Caco-2 (cell line): ENCODE results near the gene CD40LG. TPM values are rescaled to one million over a fixed set of nuclear protein-coding genes. Genes with fewer than 3 reads are reported as not detected.

Experiments
- BruUV-seq: library from RNA; stranded (reverse); fragments of 400-500 nt; replicated peaks from 2 replicates; lab custom pipeline; 2021; lab: Mats Ljungman, UMichigan
- CTCF ChIA-PET: fragments of 300-600 bp; sonication (Branson Sonifier 250); formaldehyde crosslinking; loops from one replicate; lab custom pipeline; 2022; ENCODE audit warnings: antibody characterized with exemption; lab: Charles Lee
- POLR2A ChIA-PET: fragments of 300-600 bp; sonication (Branson Sonifier 250); formaldehyde crosslinking; loops from one replicate; lab custom pipeline; 2022; ENCODE audit warnings: antibody characterized with exemption; lab: Charles Lee
- DNase-seq, 2 experiments: peaks; one replicate each; pipeline versions ENCODE4 v3.0.0 to v3.0.0-alpha.2; 2020 to 2022
- H3K27me3 ChIP-seq: replicated peaks from 2 replicates; pipeline ENCODE4 v1.6.0; 2011; ENCODE audit warnings: low read length; ENCODE audit not compliant: control insufficient read depth, insufficient read depth
- H3K36me3 ChIP-seq: 2 replicates; pipeline ENCODE4 v1.5.1; 2011; ENCODE audit warnings: low read length; ENCODE audit not compliant: control insufficient read depth, insufficient read depth
- H3K4me1 ChIP-seq: fragments of 250-450 bp; sonication (Bioruptor Pico); 2 replicates; pipeline ENCODE4 v1.5.1; 2020; ENCODE audit warnings: mild to moderate bottlenecking
- H3K4me3 ChIP-seq: 2 replicates; pipeline ENCODE4 v1.5.1; 2011; ENCODE audit warnings: low read depth, mild to moderate bottlenecking, control low read depth, low read length
- H3K9me3 ChIP-seq: fragments of 250-450 bp; sonication (Bioruptor Pico); 2 replicates; pipeline ENCODE4 v1.5.1; 2020; ENCODE audit warnings: mild to moderate bottlenecking, moderate library complexity
- H3K27ac Mint-ChIP-seq: one replicate; pipeline ENCODE4 v1.8.0; 2022; ENCODE audit warnings: mixed read lengths; ENCODE audit not compliant: unreplicated experiment
- H3K27me3 Mint-ChIP-seq: one replicate; pipeline ENCODE4 v1.8.0; 2022; ENCODE audit warnings: mixed read lengths; ENCODE audit not compliant: insufficient read depth, unreplicated experiment
- H3K36me3 Mint-ChIP-seq: one replicate; pipeline ENCODE4 v1.8.0; 2022; ENCODE audit warnings: mild to moderate bottlenecking, mixed read lengths; ENCODE audit not compliant: insufficient read depth, unreplicated experiment
- H3K4me1 Mint-ChIP-seq: one replicate; pipeline ENCODE4 v1.8.0; 2022; ENCODE audit warnings: low read depth, mixed read lengths; ENCODE audit not compliant: unreplicated experiment
- H3K4me3 Mint-ChIP-seq: one replicate; pipeline ENCODE4 v1.8.0; 2022; ENCODE audit warnings: mild to moderate bottlenecking, moderate library complexity, mixed read lengths; ENCODE audit not compliant: unreplicated experiment
- H3K9me3 Mint-ChIP-seq: one replicate; pipeline ENCODE4 v1.8.0; 2022; ENCODE audit warnings: mixed read lengths; ENCODE audit not compliant: unreplicated experiment
- intact Hi-C: fragments of 100-400 bp; cut with micrococcal nuclease; formaldehyde crosslinking; loops from one replicate; pipeline ENCODE4 v1.10.0; 2022; ENCODE audit not compliant: unreplicated experiment
- total RNA-seq: library from RNA; stranded (reverse); gene quantifications from 2 replicates; pipeline ENCODE4 v1.2.3, GENCODE V29; 2022
- TF ChIP-seq, protein P1 (sequence below), 2 experiments: fragments of 200-600 bp in 1 of 2; IDR thresholded peaks; 1 replicate in 1 of 2; 2 replicates in 1 of 2; pipeline versions ENCODE4 v1.5.1 to v1.8.0; 2011 to 2022; ENCODE audit warnings: antibody characterized with exemption in 1 of 2, control low read depth in 1 of 2, inconsistent platforms in 1 of 2, low read depth in 1 of 2, low read length in 1 of 2, mild to moderate bottlenecking in 1 of 2, moderate library complexity in 1 of 2; ENCODE audit not compliant: insufficient read depth in 1 of 2, severe bottlenecking in 1 of 2, unreplicated experiment in 1 of 2

The CD40LG gene
- total RNA-seq, 1 experiment from 2014 or later: not detected

DNA sequence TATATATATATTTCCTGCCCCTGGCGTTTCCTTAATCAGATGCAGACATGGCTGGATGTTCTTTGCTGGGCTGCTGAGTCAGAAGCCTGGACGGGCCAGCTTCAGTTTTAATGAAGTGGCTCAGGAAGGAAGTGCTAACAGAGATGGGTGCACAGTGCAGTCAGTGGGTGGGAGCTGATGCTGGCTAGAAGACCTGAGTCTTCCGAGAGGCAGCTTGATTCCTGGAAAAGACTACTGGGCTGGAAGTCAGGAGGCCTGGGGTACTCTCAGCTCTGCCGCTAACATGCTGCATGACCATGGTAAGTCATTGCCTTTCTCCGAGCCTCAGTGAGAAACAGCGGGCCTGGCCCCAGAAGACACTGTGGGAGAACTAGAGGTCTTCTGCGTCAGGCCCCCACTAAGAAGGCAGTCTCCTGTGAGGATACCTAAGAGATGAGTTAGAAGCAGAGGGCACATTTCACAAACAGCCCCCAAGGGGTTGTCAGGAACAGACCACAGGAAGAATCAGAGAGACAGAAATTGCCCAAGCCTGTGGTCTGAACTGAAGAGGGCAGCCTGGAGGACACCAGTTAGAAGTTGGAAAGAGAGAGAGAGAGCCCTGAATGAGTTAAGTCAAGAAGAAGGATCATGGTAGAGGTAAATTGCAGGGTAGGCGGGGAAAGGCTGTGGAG is 8.3 kb upstream of the CD40LG start:
- H3K27me3 Mint-ChIP-seq: peaks cover 7% of the 10 kb centered on the region
- BruUV-seq: no TSS peak

GRCh38 chrX:136643243-136643642 is 4.7 kb upstream of the CD40LG start:
- Histone ChIP-seq H3K9me3 (no peaks in the 10 kb centered on the region), H3K27me3 (no peaks in the 10 kb centered on the region), H3K4me1 (no peaks in the 10 kb centered on the region), H3K36me3 (no peaks in the 10 kb centered on the region), H3K4me3 (no peak overlapping the region)
- no peak for DNase-seq
- TF ChIP-seq, protein P1, sequence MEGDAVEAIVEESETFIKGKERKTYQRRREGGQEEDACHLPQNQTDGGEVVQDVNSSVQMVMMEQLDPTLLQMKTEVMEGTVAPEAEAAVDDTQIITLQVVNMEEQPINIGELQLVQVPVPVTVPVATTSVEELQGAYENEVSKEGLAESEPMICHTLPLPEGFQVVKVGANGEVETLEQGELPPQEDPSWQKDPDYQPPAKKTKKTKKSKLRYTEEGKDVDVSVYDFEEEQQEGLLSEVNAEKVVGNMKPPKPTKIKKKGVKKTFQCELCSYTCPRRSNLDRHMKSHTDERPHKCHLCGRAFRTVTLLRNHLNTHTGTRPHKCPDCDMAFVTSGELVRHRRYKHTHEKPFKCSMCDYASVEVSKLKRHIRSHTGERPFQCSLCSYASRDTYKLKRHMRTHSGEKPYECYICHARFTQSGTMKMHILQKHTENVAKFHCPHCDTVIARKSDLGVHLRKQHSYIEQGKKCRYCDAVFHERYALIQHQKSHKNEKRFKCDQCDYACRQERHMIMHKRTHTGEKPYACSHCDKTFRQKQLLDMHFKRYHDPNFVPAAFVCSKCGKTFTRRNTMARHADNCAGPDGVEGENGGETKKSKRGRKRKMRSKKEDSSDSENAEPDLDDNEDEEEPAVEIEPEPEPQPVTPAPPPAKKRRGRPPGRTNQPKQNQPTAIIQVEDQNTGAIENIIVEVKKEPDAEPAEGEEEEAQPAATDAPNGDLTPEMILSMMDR (IDR thresholded peaks at IDR 0.05; ENCODE audit: insufficient read depth in 1 of 2, low read depth in 1 of 2, low read length in 1 of 2, severe bottlenecking in 1 of 2, unreplicated experiment in 1 of 2): no peak
- ChIA-PET CTCF (no interaction called here), POLR2A (no interaction called here)
- Mint-ChIP-seq H3K27me3 (peaks cover 8% of the 10 kb centered on the region), H3K4me1 (no peaks in the 10 kb centered on the region), H3K9me3 (peaks cover 11% of the 10 kb centered on the region), H3K36me3 (no peaks in the 10 kb centered on the region), H3K4me3 (no peak overlapping the region), H3K27ac (no peak overlapping the region)
- intact Hi-C loops: no loop called here
- no TSS peak for BruUV-seq

More for the DNA sequence above, 8.3 kb upstream of the CD40LG start:
- Mint-ChIP-seq H3K4me3 (no peak overlapping the region), H3K4me1 (no peaks in the 10 kb centered on the region), H3K27ac (no peak overlapping the region), H3K36me3 (no peaks in the 10 kb centered on the region), H3K9me3 (no peaks in the 10 kb centered on the region)
- DNase-seq: no peak
- ChIA-PET POLR2A (no interaction called here), CTCF (no interaction called here)
- Histone ChIP-seq H3K27me3 (no peaks in the 10 kb centered on the region), H3K36me3 (no peaks in the 10 kb centered on the region), H3K9me3 (no peaks in the 10 kb centered on the region), H3K4me3 (no peak overlapping the region), H3K4me1 (no peaks in the 10 kb centered on the region)
- TF ChIP-seq, protein P1 (IDR thresholded peaks at IDR 0.05; ENCODE audit: insufficient read depth in 1 of 2, low read depth in 1 of 2, low read length in 1 of 2, severe bottlenecking in 1 of 2, unreplicated experiment in 1 of 2): no peak
- intact Hi-C loops: no loop called here

DNA sequence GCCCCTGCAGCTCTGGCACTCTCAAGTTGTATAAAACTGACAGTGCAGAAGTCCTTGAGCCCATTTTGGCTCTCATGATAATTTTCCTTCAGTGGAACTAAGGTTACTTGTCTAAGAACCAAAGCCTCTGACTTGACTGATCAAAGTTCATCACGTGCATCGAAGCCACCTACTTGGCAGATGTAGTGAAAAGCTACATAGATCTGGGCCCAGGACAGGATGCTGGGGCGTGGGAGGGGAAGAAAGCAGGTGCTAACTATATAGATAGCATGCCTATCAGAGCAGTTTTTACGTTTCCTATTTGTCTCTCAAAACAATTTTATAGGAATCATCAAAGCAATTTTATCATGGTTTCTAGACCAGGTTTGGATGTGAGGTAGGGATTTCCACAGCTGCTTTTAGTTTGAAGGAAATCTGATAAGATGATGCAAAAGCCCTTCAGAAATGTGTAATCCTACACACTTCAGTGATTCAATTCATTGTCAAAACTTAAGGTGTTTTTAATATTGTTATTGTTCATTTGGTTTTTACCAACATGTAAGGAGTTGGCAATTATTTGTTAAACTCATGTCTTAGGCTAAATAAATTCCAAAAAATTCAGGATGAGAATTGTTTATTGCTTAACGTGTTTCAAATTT is 1.2 kb upstream of the CD40LG start:
- POLR2A ChIA-PET: no interaction called here
- Mint-ChIP-seq H3K36me3 (no peaks in the 10 kb centered on the region), H3K4me3 (no peak overlapping the region), H3K9me3 (peaks cover 11% of the 10 kb centered on the region), H3K27me3 (peaks cover 4% of the 10 kb centered on the region), H3K27ac (no peak overlapping the region), H3K4me1 (no peaks in the 10 kb centered on the region)
- Histone ChIP-seq H3K4me1 (no peaks in the 10 kb centered on the region), H3K9me3 (no peaks in the 10 kb centered on the region), H3K4me3 (no peak overlapping the region), H3K27me3 (no peaks in the 10 kb centered on the region), H3K36me3 (no peaks in the 10 kb centered on the region)
- intact Hi-C loops: no loop called here
- TF ChIP-seq, protein P1 (IDR thresholded peaks at IDR 0.05; ENCODE audit: insufficient read depth in 1 of 2, low read depth in 1 of 2, low read length in 1 of 2, severe bottlenecking in 1 of 2, unreplicated experiment in 1 of 2): no peak
- CTCF ChIA-PET: no interaction called here
- BruUV-seq: no TSS peak
- DNase-seq: no peak
